H1 (cell line): ENCODE data around the gene PLEKHM3. TPM values are rescaled to one million over a fixed set of nuclear protein-coding genes. Genes with fewer than 3 reads are reported as not detected.

ENCODE experiments used
- BRCA1 ChIP-seq: IDR thresholded peaks from 2 replicates; pipeline ENCODE4 v1.6.1; 2012; ENCODE audit warnings: low read depth, low read length, improper control_type of control experiment
- CBX5 ChIP-seq: fragments of 300-800, 300-1000 bp; sonication (generic); IDR thresholded peaks from 2 replicates; pipeline ENCODE4 v1.7.1; 2016; ENCODE audit warnings: antibody characterized with exemption, low read length, low read depth
- CTCF ChIP-seq, 3 experiments: IDR thresholded peaks; 1 replicate in 2 of 3; 2 replicates in 1 of 3; pipeline versions ENCODE4 v1.5.1 to v1.6.1; 2011; ENCODE audit warnings: low read length in 3 of 3, mild to moderate bottlenecking in 3 of 3, inconsistent platforms in 2 of 3, low read depth in 1 of 3, moderate library complexity in 1 of 3; ENCODE audit not compliant: insufficient read depth in 1 of 3; ENCODE audit errors: control extremely low read depth in 1 of 3
- EP300 ChIP-seq, 2 experiments: IDR thresholded peaks; 1 replicate in 1 of 2; 2 replicates in 1 of 2; pipeline ENCODE4 v1.6.1; 2011 to 2012; ENCODE audit warnings: low read depth in 2 of 2, low read length in 2 of 2, mild to moderate bottlenecking in 2 of 2, borderline replicate concordance in 1 of 2, inconsistent platforms in 1 of 2, moderate library complexity in 1 of 2
- EZH2 ChIP-seq: fragments of 200-600 bp; sonication (generic); IDR thresholded peaks from 2 replicates; pipeline ENCODE4 v1.7.1; 2012; ENCODE audit warnings: low read depth, mild to moderate bottlenecking, moderate library complexity, low read length, inconsistent platforms; ENCODE audit not compliant: severe bottlenecking
- JUND ChIP-seq: IDR thresholded peaks from 2 replicates; pipeline ENCODE4 v1.6.1; 2011; ENCODE audit warnings: mild to moderate bottlenecking, improper control_type of control experiment, low read length
- NRF1 ChIP-seq: IDR thresholded peaks from 2 replicates; pipeline ENCODE4 v1.6.1; 2011; ENCODE audit warnings: mild to moderate bottlenecking, low read depth, low read length, improper control_type of control experiment
- PHF8 ChIP-seq: fragments of 200-600 bp; sonication (generic); conservative IDR thresholded peaks from 2 replicates; pipeline ENCODE4 v1.7.1; 2012; ENCODE audit warnings: low read depth, mild to moderate bottlenecking, inconsistent platforms, low read length, moderate library complexity
- POLR2A ChIP-seq, 2 experiments: IDR thresholded peaks; 1 replicate in 1 of 2; 2 replicates in 1 of 2; pipeline ENCODE4 v1.6.1; 2011; ENCODE audit warnings: low read depth in 2 of 2, low read length in 2 of 2, mild to moderate bottlenecking in 2 of 2; ENCODE audit errors: control extremely low read depth in 1 of 2
- POLR2AphosphoS5 ChIP-seq: IDR thresholded peaks from 2 replicates; pipeline ENCODE4 v1.6.1; 2011; ENCODE audit warnings: low read depth, low read length
- SAP30 ChIP-seq: fragments of 300-600 bp; sonication (generic); IDR thresholded peaks from 2 replicates; pipeline ENCODE4 v1.7.1; 2012; ENCODE audit warnings: low read length, moderate library complexity, mild to moderate bottlenecking, inconsistent platforms; ENCODE audit not compliant: insufficient read depth, insufficient replicate concordance
- SIN3A ChIP-seq, 2 experiments: IDR thresholded peaks in 1 of 2; conservative IDR thresholded peaks in 1 of 2; 2 replicates each; pipeline ENCODE4 v1.6.1; 2011 to 2012; ENCODE audit warnings: low read length in 2 of 2, improper control_type of control experiment in 1 of 2, low read depth in 1 of 2, mild to moderate bottlenecking in 1 of 2
- SP1 ChIP-seq: IDR thresholded peaks from 2 replicates; pipeline ENCODE4 v1.6.1; 2011; ENCODE audit warnings: low read depth, low read length
- SP2 ChIP-seq: IDR thresholded peaks from 2 replicates; pipeline ENCODE4 v1.6.1; 2012; ENCODE audit warnings: mild to moderate bottlenecking, low read length, inconsistent platforms
- TBP ChIP-seq: IDR thresholded peaks from 2 replicates; pipeline ENCODE4 v1.6.1; 2011; ENCODE audit warnings: low read depth, low read length, improper control_type of control experiment
- TCF12 ChIP-seq: IDR thresholded peaks from 2 replicates; pipeline ENCODE4 v1.6.1; 2011; ENCODE audit warnings: low read depth, mild to moderate bottlenecking, low read length
- TEAD4 ChIP-seq: IDR thresholded peaks from 2 replicates; pipeline ENCODE4 v1.6.1; 2012; ENCODE audit warnings: low read depth, low read length, inconsistent platforms, mixed read lengths
- polyA plus RNA-seq, 7 experiments: library from polyadenylated mRNA; depleted of rRNA in 3 of 7; stranded (reverse) in 5 of 7; unstranded in 2 of 7; fragments of >200 nt in 5 of 7; fragments of 200-250 nt in 2 of 7; gene quantifications; 1 replicate in 5 of 7; 2 replicates in 1 of 7; 4 replicates in 1 of 7; pipeline versions ENCODE4 v1.2.1 to v1.2.3, GENCODE V29; 2011 to 2013; ENCODE audit warnings: missing spikeins in 2 of 7, mixed read lengths in 2 of 7
- total RNA-seq: library from RNA; stranded (reverse); fragmentation: NEBNext Ultra II Directional; extraction: Animal tissue kit (Norgen Biotek cat#: 25700); gene quantifications from 2 replicates; pipeline ENCODE4 v1.2.1, GENCODE V29; 2021
- TF ChIP-seq, protein P1 (sequence below): IDR thresholded peaks from 2 replicates; pipeline ENCODE4 v1.6.1; 2012; ENCODE audit warnings: inconsistent platforms
- TF ChIP-seq, protein P2 (sequence below): IDR thresholded peaks from 2 replicates; pipeline ENCODE4 v1.6.1; 2011; ENCODE audit warnings: low read length, improper control_type of control experiment

The PLEKHM3 gene
- total and polyA plus RNA-seq, 2 of the 8 experiments (the other 6 are each of a cell fraction or from before 2014, with no cell fraction given) = 2.3 to 5.8 TPM

DNA sequence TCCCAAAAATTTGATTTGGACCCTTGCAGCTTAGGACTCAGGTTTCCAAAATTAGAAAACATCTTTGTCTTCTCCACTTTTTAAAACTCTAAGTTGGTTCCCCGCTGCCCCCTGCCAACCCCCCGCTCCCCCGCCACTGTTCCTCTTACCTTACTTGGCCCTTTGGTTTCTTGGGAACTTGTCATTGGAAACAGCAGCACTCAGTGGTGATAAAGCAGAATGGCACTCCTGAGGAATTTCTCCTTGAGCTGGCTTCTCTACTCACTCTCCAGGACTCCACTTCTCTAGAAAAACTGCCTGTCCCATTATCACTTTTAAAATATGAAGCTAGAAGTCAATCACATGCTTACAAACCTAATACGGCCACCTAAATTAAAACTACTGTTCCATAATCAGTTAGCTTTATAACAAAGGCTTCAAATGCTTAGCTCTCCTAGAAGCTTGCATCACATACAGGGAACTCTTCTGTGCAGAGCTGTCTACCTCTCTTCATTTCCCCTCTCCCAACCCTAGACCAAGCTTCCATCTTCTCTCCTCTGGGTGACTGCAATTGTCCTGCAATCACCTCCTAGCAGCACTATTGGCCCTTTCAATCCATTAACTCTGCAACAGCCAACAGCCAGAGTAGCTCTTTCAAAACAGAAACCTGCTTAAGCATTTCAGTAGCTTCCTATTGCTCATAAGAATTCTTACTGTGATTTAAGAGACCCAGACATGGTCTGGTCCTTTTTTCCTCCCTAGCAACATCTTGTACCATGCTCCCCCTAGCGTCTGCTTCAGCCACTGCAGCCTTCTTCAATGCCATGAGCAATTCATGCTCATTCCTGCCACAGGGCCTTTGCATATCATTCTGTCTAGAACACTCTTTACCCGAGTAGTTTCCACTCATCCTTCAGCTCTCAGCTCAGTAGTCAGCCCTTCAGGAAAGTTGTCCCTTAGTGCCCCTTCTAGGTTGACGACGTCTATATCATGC lies 15.2 kb upstream of the PLEKHM3 start (continued):
- peak; percentile 19; the same call in 1 of the 2 replicates for TF ChIP-seq TCF12
- TF ChIP-seq, protein P1, sequence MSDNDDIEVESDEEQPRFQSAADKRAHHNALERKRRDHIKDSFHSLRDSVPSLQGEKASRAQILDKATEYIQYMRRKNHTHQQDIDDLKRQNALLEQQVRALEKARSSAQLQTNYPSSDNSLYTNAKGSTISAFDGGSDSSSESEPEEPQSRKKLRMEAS = peak; percentile 48; the same call in 1 of the 2 replicates
- no peak for TF ChIP-seq BRCA1
- no peak for TF ChIP-seq PHF8
- TF ChIP-seq EZH2 = no peak
- TF ChIP-seq, protein P2, sequence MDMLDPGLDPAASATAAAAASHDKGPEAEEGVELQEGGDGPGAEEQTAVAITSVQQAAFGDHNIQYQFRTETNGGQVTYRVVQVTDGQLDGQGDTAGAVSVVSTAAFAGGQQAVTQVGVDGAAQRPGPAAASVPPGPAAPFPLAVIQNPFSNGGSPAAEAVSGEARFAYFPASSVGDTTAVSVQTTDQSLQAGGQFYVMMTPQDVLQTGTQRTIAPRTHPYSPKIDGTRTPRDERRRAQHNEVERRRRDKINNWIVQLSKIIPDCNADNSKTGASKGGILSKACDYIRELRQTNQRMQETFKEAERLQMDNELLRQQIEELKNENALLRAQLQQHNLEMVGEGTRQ = no peak
- TF ChIP-seq CTCF (IDR thresholded peaks at IDR 0.05; ENCODE audit: control extremely low read depth in 1 of 3, insufficient read depth in 1 of 3, low read depth in 1 of 3, low read length in 3 of 3) = peak; percentile 62 to 94 (median 69)
- TF ChIP-seq EP300 (IDR thresholded peaks at IDR 0.05; ENCODE audit: borderline replicate concordance in 1 of 2, low read depth in 2 of 2, low read length in 2 of 2) = no peak
- no peak for TF ChIP-seq SP2
- TF ChIP-seq NRF1 = no peak
- no peak for TF ChIP-seq CBX5
- TF ChIP-seq POLR2AphosphoS5 = no peak
- TF ChIP-seq POLR2A (IDR thresholded peaks at IDR 0.05; ENCODE audit: control extremely low read depth in 1 of 2, low read depth in 2 of 2, low read length in 2 of 2) = no peak
- peak; percentile 50; the same call in 1 of the 2 replicates for TF ChIP-seq JUND
- no peak for TF ChIP-seq SAP30
- TF ChIP-seq SIN3A (conservative IDR thresholded peaks at IDR 0.05 in 1 of 2, IDR thresholded peaks at IDR 0.05 in 1 of 2; ENCODE audit: low read depth in 1 of 2, low read length in 2 of 2) = no peak
- no peak for TF ChIP-seq SP1
- TF ChIP-seq TBP = no peak
- TF ChIP-seq TEAD4 = peak; percentile 53; the same call in 1 of the 2 replicates
